ENCODE measurements around the gene ZPR1. TPM values are rescaled to one million over a fixed set of nuclear protein-coding genes. Genes with fewer than 3 reads are reported as not detected.

Gene ZPR1
- total RNA-seq, 1 donor from 2014 or later: 42.3 TPM

DNA sequence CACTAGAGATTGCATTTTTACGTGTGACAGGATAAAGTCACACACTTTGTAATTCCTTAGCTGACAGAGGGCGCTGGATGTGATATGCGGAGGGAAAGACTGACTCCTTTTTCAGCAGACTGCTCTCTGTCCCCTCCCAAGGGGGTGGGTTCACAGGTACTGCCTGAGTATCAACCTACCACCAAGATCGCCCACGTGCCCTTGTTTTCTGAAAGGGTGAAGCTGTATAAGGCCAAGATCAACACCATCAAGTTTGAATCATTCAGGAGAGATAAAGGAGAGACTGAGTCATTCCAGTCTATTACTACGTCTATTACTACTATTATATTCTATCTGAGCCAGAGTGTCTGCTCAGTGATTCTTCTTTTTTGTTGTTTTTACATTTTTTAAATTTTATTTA, 45.7 kb downstream of the ZPR1 start:
- no peak for ATAC-seq

DNA sequence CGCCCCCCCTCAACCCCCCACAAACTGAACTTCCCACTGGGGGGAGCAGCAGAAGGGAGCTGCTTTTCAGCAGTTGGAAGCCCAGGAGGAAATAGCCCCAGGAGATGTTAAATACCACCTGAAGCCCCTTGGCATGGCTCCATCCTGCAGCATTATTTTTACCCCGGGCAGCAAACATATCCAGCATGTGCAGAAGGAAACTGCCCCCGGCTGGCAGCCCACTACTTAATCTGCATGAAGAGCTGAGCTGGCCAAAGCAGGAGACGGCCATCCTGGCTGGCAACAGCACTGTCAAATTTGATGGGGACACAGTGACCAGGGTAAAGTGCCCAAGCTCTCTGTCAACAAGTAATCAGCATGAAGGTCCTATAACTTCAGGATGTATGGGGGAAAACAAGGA, 47.1 kb downstream of the ZPR1 start:
- no peak for ATAC-seq

- ATAC-seq: no peak
Measured at GRCh38 chr11:116738975-116739374, 48.8 kb downstream of the ZPR1 start.

DNA sequence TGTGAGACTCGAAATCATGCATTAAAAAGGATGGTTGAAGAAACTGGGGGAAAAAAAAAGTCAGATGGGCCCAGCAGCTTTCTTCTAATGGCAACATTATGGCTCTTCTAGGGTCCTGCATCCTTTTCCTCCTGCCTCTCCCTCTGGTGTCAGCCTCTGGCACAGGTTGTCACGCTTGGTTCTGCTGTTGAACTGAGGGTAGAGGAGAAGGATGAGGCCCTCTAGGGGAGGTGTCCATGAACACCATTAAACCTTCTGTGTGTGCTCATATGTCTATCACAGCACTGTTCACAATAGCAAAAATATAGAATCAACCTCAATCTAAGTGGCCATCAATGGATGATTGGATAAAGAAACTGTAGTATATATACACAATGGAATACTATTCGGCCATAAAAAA, 51.1 kb downstream of the ZPR1 start:
- no peak for ATAC-seq

GRCh38 chr11:116733969-116734508, 53.8 kb downstream of the ZPR1 start:
- ATAC-seq: no peak

GRCh38 chr11:116733043-116733755, 54.6 kb downstream of the ZPR1 start:
- ATAC-seq: no peak

GRCh38 chr11:116732271-116733042, 55.4 kb downstream of the ZPR1 start:
- peak; percentile 86 for ATAC-seq

- ATAC-seq: no peak
Measured at GRCh38 chr11:116731821-116732220, 56.0 kb downstream of the ZPR1 start.

GRCh38 chr11:116731097-116731761, 56.6 kb downstream of the ZPR1 start:
- ATAC-seq: peak; percentile 18

DNA sequence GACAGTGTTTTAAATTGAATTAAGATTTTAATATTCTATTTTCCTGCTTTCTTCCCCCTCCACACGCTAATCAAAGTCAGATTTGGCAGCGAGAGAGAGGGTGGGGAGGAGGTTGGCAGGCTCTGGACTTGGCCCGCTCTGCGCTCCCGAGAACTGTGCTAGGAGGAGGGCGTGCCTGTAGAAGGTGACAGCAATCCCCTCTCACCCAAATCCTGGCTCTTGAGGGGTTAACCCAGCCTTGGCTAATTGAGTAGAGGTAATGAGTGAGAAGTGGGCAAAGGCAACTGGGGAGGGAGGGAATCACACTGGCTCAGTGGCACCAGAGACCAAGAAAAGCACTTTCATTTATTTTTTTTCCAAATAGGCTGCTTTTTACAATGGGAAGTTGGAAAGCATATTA, 57.2 kb downstream of the ZPR1 start:
- ATAC-seq: no peak

GRCh38 chr11:116730241-116730561, 57.6 kb downstream of the ZPR1 start:
- no peak for ATAC-seq

DNA sequence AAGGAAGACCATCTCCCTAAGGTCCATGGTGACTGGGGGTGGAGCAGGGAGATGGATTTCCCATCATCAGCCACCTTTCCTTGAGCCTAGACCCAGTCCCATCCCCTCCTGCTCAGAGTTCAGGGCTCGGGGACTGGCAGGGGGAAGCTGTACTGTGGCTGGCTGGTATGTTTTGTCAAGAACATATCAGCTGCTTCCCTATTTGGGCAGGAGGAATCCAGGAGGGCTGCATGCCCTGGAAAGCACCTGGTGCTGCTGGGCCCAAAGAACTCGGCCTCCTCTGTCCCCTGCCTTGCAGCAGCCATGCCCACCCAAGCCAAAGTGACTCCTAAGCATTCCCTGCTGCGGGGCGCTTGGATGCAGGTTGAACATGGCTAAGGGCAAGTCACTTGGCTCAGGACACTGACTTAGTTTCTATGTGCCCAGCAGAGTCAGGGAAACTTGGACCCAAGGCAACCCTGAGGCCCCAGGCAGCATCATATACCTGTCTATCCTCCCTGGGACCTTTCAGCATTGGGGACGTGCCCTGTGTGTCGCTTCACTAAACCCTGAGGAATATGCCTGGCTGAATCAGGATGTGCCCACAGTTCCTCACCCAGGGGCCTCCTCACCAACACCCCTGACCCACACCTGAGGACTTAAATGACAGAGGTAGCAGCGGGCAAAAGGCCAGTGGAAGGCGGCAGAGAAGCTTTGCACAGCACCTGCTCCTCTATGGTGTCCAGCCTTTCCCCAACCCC, 58.2 kb downstream of the ZPR1 start:
- no peak for ATAC-seq

DNA sequence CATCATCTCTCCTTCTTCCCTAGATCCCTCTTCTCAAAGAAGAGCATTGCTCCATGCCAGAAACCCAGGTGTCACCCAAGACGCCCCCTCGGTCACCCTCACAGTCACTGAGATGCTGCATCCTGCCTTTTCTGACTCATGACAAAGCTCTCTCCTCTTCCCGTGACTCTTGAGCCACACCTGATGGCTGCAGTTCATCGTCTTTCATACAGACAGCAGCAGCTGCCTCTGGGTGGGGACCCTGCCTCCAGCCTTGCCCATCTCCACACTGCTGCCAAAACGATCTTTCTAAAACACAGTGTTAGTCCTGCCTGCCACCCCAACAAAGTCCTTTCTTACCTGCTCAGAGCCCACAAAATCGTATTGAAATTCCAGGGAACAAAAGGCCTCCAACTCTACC, 59.8 kb downstream of the ZPR1 start:
- no peak for ATAC-seq

- no peak for ATAC-seq
Measured at GRCh38 chr11:116725434-116726221, 62.2 kb downstream of the ZPR1 start.

GRCh38 chr11:116724813-116725212, 63.0 kb downstream of the ZPR1 start:
- ATAC-seq: no peak

Other genes with a start within 250 kb of the ZPR1 start
- gene BUD13, start 15.0 kb downstream of the ZPR1 start, total RNA-seq: 9.1 TPM
- gene APOA5, start 3.9 kb upstream of the ZPR1 start, total RNA-seq: not detected
- gene APOA4, start 35.3 kb upstream of the ZPR1 start, total RNA-seq: not detected
- 0.52 TPM for gene APOC3, start 41.9 kb upstream of the ZPR1 start, total RNA-seq
- 0.64 TPM for gene APOA1, start 49.6 kb upstream of the ZPR1 start, total RNA-seq